ENCODE results near the gene SNORC. TPM values are rescaled to one million over a fixed set of nuclear protein-coding genes. Genes with fewer than 3 reads are reported as not detected.

Gene SNORC

Small RNAs within 50 kb of the gene (small RNA-seq; reads per million reads assigned to genes)
- gene RF00019 (ENCODE audit: insufficient read depth) = not detected

All from neuronal stem cell (in vitro differentiated cells).